GM23338 (cell line): Measurements from ENCODE around the gene ST14. TPM values are rescaled to one million over a fixed set of nuclear protein-coding genes. Genes with fewer than 3 reads are reported as not detected.

Experiments used
- ATAC-seq: fragments of 200-7000 bp; cut with Tn5 transposase; 3 replicates; pipeline ENCODE4 v1.9.1; 2020
- DNase-seq: peaks from one replicate; pipeline ENCODE4 v3.0.0-alpha.2; 2015; ENCODE audit warnings: low spot score
- H2AFZ ChIP-seq: fragments of 200-600 bp; sonication (generic); 2 replicates; pipeline ENCODE4 v1.8.0; 2016; ENCODE audit warnings: antibody characterized with exemption, mild to moderate bottlenecking, moderate library complexity
- H3F3A ChIP-seq: fragments of 200-600 bp; sonication (generic); replicated peaks from 2 replicates; pipeline ENCODE4 v1.8.0; 2017; ENCODE audit warnings: antibody characterized with exemption, mixed run types, low read depth
- H3K27ac ChIP-seq: fragments of 200-600 bp; sonication (generic); 2 replicates; pipeline ENCODE4 v1.6.1; 2016; ENCODE audit warnings: low read depth
- H3K27me3 ChIP-seq: fragments of 200-600 bp; sonication (generic); 2 replicates; pipeline ENCODE4 v1.8.0; 2016; ENCODE audit warnings: mild to moderate bottlenecking, mixed run types, moderate library complexity; ENCODE audit not compliant: insufficient read depth
- H3K36me3 ChIP-seq: fragments of 200-600 bp; sonication (generic); 2 replicates; pipeline ENCODE4 v1.8.0; 2016; ENCODE audit warnings: mild to moderate bottlenecking; ENCODE audit not compliant: insufficient read depth
- H3K4me1 ChIP-seq: fragments of 200-600 bp; sonication (generic); 2 replicates; pipeline ENCODE4 v1.8.0; 2016; ENCODE audit warnings: mild to moderate bottlenecking, moderate library complexity; ENCODE audit not compliant: insufficient read depth
- H3K4me2 ChIP-seq: fragments of 200-600 bp; sonication (generic); 2 replicates; pipeline ENCODE4 v1.7.1; 2017; ENCODE audit warnings: mixed run types
- H3K4me3 ChIP-seq: fragments of 200-600 bp; sonication (generic); 2 replicates; pipeline ENCODE4 v1.6.1; 2016; ENCODE audit warnings: mixed run types
- H3K79me2 ChIP-seq: fragments of 200-600 bp; sonication (generic); replicated peaks from 2 replicates; pipeline ENCODE4 v1.8.0; 2017; ENCODE audit warnings: mild to moderate bottlenecking; ENCODE audit not compliant: insufficient read depth
- H3K9me2 ChIP-seq: fragments of 200-600 bp; sonication (generic); 2 replicates; pipeline ENCODE4 v1.8.0; 2017; ENCODE audit not compliant: insufficient read depth
- H4K20me1 ChIP-seq: fragments of 200-600 bp; sonication (generic); replicated peaks from 2 replicates; pipeline ENCODE4 v1.8.0; 2017; ENCODE audit warnings: mild to moderate bottlenecking; ENCODE audit not compliant: insufficient read depth
- H3K27ac Mint-ChIP-seq: 2 replicates; pipeline ENCODE4 v1.8.0; 2020; ENCODE audit warnings: inconsistent platforms, mild to moderate bottlenecking, moderate library complexity, mixed read lengths
- H3K27me3 Mint-ChIP-seq: 3 replicates; pipeline ENCODE4 v1.8.0; 2022; ENCODE audit warnings: low read depth, mild to moderate bottlenecking, moderate library complexity, mixed read lengths, inconsistent platforms; ENCODE audit not compliant: insufficient read depth, poor library complexity
- H3K36me3 Mint-ChIP-seq: 3 replicates; pipeline ENCODE4 v1.8.0; 2021; ENCODE audit warnings: low read depth, mild to moderate bottlenecking, inconsistent platforms, moderate library complexity, mixed read lengths
- H3K4me1 Mint-ChIP-seq: 3 replicates; pipeline ENCODE4 v1.8.0; 2020; ENCODE audit warnings: mild to moderate bottlenecking, inconsistent platforms, mixed read lengths
- H3K4me3 Mint-ChIP-seq: 3 replicates; pipeline ENCODE4 v1.8.0; 2021; ENCODE audit warnings: moderate library complexity, mild to moderate bottlenecking, inconsistent platforms, mixed read lengths
- H3K9me3 Mint-ChIP-seq: 3 replicates; pipeline ENCODE4 v1.8.0; 2020; ENCODE audit warnings: moderate library complexity, mild to moderate bottlenecking, inconsistent platforms, mixed read lengths
- CREB1 ChIP-seq: fragments of 250-450 bp; sonication (Bioruptor Pico); IDR thresholded peaks from 2 replicates; pipeline ENCODE4 v1.5.0; 2020; ENCODE audit warnings: low read depth, mild to moderate bottlenecking, moderate library complexity
- EZH2 ChIP-seq: fragments of 200-600 bp; sonication (generic); IDR thresholded peaks from one replicate; pipeline ENCODE4 v1.8.0; 2017; ENCODE audit warnings: antibody characterized with exemption, mild to moderate bottlenecking, low read depth; ENCODE audit not compliant: unreplicated experiment
- EZH2phosphoT487 ChIP-seq: fragments of 200-600 bp; sonication (generic); IDR thresholded peaks from one replicate; pipeline ENCODE4 v1.8.1; 2018; ENCODE audit warnings: antibody characterized with exemption; ENCODE audit not compliant: unreplicated experiment
- JUNB ChIP-seq: IDR thresholded peaks from one replicate; pipeline ENCODE4 v1.6.1; 2016; ENCODE audit warnings: antibody characterized with exemption; ENCODE audit not compliant: unreplicated experiment
- STAT1 ChIP-seq: IDR thresholded peaks from one replicate; pipeline ENCODE4 v1.6.1; 2016; ENCODE audit warnings: antibody characterized with exemption; ENCODE audit not compliant: unreplicated experiment
- ZNF114 ChIP-seq: fragments of 250-450 bp; sonication (Bioruptor Pico); IDR thresholded peaks from 2 replicates; pipeline ENCODE4 v1.5.0; 2020; ENCODE audit warnings: mild to moderate bottlenecking, moderate library complexity
- ZNF331 ChIP-seq: fragments of 250-450 bp; sonication (Bioruptor Pico); IDR thresholded peaks from 2 replicates; pipeline ENCODE4 v1.5.0; 2020; ENCODE audit warnings: low read depth, mild to moderate bottlenecking, moderate library complexity
- polyA plus RNA-seq: library from polyadenylated mRNA; unstranded; fragments of >200 nt; fragmentation: Nextera tagmentation; extraction: Ambion mirVana; gene quantifications from 2 replicates; pipeline ENCODE4 v1.2.1, GENCODE V29; 2016
- total RNA-seq: library from RNA; depleted of rRNA; stranded (reverse); fragments of >200 nt; shearing (Covaris generic); gene quantifications from 2 replicates; pipeline ENCODE4 v1.2.3, GENCODE V29; 2014
- TF ChIP-seq, protein P1 (sequence below): fragments of 250-450 bp; sonication (Bioruptor Pico); IDR thresholded peaks from 2 replicates; pipeline ENCODE4 v1.5.0; 2020; ENCODE audit warnings: mild to moderate bottlenecking, moderate library complexity
- TF ChIP-seq, protein P2 (sequence below): IDR thresholded peaks from 2 replicates; pipeline ENCODE4 v1.6.1; 2016; ENCODE audit warnings: antibody characterized with exemption
- TF ChIP-seq, protein P3 (sequence below): IDR thresholded peaks from one replicate; pipeline ENCODE4 v1.6.1; 2018; ENCODE audit warnings: antibody characterized with exemption; ENCODE audit not compliant: unreplicated experiment

The ST14 gene
- total and polyA plus RNA-seq, 2 experiments from 2014 or later, result 7.9 to 32.7 TPM

DNA sequence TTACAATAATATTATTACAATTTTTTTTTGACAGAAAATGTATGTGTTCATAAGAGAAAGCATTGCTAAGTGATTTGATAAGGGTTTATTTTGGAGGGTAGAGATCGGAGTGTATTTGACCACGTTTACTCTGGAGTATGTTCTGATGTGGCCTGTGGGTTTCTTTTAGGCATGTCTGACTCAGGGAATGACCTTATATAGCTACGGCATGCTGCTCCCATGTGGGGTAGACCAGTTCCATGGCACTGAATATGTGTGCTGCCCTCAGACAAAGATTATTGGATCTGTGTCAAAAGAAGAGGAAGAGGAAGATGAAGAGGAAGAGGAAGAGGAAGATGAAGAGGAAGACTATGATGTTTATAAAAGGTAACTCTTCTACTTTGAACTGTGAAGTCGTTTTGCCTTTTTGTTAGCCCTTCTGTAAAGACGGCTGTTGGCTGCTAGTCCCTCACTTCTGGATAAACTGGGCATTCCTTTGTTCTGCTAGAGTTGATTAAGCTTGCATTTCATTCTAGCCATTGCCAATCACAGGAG, 38.1 kb upstream of the ST14 start:
- TF ChIP-seq ZNF114 (CRISPR knock-in tag), result no peak
- TF ChIP-seq, protein P1, sequence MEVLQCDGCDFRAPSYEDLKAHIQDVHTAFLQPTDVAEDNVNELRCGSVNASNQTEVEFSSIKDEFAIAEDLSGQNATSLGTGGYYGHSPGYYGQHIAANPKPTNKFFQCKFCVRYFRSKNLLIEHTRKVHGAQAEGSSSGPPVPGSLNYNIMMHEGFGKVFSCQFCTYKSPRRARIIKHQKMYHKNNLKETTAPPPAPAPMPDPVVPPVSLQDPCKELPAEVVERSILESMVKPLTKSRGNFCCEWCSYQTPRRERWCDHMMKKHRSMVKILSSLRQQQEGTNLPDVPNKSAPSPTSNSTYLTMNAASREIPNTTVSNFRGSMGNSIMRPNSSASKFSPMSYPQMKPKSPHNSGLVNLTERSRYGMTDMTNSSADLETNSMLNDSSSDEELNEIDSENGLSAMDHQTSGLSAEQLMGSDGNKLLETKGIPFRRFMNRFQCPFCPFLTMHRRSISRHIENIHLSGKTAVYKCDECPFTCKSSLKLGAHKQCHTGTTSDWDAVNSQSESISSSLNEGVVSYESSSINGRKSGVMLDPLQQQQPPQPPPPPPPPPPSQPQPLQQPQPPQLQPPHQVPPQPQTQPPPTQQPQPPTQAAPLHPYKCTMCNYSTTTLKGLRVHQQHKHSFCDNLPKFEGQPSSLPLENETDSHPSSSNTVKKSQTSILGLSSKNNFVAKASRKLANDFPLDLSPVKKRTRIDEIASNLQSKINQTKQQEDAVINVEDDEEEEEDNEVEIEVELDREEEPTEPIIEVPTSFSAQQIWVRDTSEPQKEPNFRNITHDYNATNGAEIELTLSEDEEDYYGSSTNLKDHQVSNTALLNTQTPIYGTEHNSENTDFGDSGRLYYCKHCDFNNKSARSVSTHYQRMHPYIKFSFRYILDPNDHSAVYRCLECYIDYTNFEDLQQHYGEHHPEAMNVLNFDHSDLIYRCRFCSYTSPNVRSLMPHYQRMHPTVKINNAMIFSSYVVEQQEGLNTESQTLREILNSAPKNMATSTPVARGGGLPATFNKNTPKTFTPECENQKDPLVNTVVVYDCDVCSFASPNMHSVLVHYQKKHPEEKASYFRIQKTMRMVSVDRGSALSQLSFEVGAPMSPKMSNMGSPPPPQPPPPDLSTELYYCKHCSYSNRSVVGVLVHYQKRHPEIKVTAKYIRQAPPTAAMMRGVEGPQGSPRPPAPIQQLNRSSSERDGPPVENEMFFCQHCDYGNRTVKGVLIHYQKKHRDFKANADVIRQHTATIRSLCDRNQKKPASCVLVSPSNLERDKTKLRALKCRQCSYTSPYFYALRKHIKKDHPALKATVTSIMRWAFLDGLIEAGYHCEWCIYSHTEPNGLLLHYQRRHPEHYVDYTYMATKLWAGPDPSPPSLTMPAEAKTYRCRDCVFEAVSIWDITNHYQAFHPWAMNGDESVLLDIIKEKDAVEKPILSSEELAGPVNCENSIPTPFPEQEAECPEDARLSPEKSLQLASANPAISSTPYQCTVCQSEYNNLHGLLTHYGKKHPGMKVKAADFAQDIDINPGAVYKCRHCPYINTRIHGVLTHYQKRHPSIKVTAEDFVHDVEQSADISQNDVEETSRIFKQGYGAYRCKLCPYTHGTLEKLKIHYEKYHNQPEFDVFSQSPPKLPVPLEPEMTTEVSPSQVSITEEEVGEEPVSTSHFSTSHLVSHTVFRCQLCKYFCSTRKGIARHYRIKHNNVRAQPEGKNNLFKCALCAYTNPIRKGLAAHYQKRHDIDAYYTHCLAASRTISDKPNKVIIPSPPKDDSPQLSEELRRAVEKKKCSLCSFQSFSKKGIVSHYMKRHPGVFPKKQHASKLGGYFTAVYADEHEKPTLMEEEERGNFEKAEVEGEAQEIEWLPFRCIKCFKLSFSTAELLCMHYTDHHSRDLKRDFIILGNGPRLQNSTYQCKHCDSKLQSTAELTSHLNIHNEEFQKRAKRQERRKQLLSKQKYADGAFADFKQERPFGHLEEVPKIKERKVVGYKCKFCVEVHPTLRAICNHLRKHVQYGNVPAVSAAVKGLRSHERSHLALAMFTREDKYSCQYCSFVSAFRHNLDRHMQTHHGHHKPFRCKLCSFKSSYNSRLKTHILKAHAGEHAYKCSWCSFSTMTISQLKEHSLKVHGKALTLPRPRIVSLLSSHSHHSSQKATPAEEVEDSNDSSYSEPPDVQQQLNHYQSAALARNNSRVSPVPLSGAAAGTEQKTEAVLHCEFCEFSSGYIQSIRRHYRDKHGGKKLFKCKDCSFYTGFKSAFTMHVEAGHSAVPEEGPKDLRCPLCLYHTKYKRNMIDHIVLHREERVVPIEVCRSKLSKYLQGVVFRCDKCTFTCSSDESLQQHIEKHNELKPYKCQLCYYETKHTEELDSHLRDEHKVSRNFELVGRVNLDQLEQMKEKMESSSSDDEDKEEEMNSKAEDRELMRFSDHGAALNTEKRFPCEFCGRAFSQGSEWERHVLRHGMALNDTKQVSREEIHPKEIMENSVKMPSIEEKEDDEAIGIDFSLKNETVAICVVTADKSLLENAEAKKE (CRISPR knock-in tag), result no peak
- TF ChIP-seq EZH2phosphoT487, result no peak
- Histone ChIP-seq H3K4me2 (no peak overlapping the region), H3K4me3 (no peak overlapping the region), H3K4me1 (no peaks in the 10 kb centered on the region), H3K36me3 (peaks cover 30% of the 10 kb centered on the region), H4K20me1 (peaks cover 22% of the 10 kb centered on the region), H2AFZ (no peak overlapping the region), H3K79me2 (peaks cover 24% of the 10 kb centered on the region), H3K9me2 (no peaks in the 10 kb centered on the region), H3F3A (0 out of 2 replicates have a peak, but pooled peaks cover 2% of the 10 kb centered on the region), H3K27ac (no peak overlapping the region), H3K27me3 (no peaks in the 10 kb centered on the region)
- no peak overlapping the region; the same call in 1 of the 2 replicates for H3K27ac Mint-ChIP-seq
- DNase-seq (no peak), ATAC-seq (no peak)
- H3K36me3 Mint-ChIP-seq, result peaks cover 43% of the 10 kb centered on the region
- peaks cover 2% of the 10 kb centered on the region for H3K27me3 Mint-ChIP-seq
- H3K4me3 Mint-ChIP-seq, result no peak overlapping the region
- H3K9me3 Mint-ChIP-seq, result no peaks in the 10 kb centered on the region
- peaks cover 13% of the 10 kb centered on the region; the same call in 1 of the 3 replicates for H3K4me1 Mint-ChIP-seq

DNA sequence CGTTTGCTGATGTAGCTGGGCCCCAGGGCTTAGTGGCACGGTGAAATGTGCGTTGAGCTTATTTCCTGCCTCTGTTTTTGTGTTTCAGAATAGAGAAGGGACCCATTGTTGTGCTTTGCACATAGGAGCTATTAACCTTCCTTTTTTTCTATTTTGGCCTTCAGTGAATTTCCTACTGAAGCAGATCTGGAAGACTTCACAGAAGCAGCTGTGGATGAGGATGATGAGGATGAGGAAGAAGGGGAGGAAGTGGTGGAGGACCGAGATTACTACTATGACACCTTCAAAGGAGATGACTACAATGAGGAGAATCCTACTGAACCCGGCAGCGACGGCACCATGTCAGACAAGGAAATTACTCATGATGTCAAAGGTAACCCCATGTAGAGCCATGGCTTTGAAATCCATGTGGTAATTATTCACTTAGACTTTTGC, 37.4 kb upstream of the ST14 start:
- DNase-seq (no peak), ATAC-seq (no peak)
- Histone ChIP-seq H3K79me2 (peaks cover 19% of the 10 kb centered on the region), H3F3A (0 out of 2 replicates have a peak, but pooled peaks cover 4% of the 10 kb centered on the region), H3K4me2 (no peak overlapping the region), H3K4me3 (no peak overlapping the region), H2AFZ (no peak overlapping the region), H3K27ac (no peak overlapping the region), H3K4me1 (no peaks in the 10 kb centered on the region), H3K36me3 (peaks cover 37% of the 10 kb centered on the region), H4K20me1 (peaks cover 22% of the 10 kb centered on the region), H3K27me3 (no peaks in the 10 kb centered on the region), H3K9me2 (no peaks in the 10 kb centered on the region)
- Mint-ChIP-seq H3K4me3 (no peak overlapping the region), H3K36me3 (peaks cover 46% of the 10 kb centered on the region), H3K9me3 (no peaks in the 10 kb centered on the region), H3K4me1 (peaks cover 13% of the 10 kb centered on the region; the same call in 1 of the 3 replicates), H3K27me3 (peaks cover 2% of the 10 kb centered on the region), H3K27ac (no peak overlapping the region)
- no peak for TF ChIP-seq EZH2
- TF ChIP-seq ZNF331, result no peak
- TF ChIP-seq, protein P2, sequence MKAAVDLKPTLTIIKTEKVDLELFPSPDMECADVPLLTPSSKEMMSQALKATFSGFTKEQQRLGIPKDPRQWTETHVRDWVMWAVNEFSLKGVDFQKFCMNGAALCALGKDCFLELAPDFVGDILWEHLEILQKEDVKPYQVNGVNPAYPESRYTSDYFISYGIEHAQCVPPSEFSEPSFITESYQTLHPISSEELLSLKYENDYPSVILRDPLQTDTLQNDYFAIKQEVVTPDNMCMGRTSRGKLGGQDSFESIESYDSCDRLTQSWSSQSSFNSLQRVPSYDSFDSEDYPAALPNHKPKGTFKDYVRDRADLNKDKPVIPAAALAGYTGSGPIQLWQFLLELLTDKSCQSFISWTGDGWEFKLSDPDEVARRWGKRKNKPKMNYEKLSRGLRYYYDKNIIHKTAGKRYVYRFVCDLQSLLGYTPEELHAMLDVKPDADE, result no peak
- no peak for TF ChIP-seq STAT1
- no peak for TF ChIP-seq JUNB
- no peak for TF ChIP-seq EZH2phosphoT487
- TF ChIP-seq CREB1 (CRISPR knock-in tag), result no peak
- TF ChIP-seq, protein P3, sequence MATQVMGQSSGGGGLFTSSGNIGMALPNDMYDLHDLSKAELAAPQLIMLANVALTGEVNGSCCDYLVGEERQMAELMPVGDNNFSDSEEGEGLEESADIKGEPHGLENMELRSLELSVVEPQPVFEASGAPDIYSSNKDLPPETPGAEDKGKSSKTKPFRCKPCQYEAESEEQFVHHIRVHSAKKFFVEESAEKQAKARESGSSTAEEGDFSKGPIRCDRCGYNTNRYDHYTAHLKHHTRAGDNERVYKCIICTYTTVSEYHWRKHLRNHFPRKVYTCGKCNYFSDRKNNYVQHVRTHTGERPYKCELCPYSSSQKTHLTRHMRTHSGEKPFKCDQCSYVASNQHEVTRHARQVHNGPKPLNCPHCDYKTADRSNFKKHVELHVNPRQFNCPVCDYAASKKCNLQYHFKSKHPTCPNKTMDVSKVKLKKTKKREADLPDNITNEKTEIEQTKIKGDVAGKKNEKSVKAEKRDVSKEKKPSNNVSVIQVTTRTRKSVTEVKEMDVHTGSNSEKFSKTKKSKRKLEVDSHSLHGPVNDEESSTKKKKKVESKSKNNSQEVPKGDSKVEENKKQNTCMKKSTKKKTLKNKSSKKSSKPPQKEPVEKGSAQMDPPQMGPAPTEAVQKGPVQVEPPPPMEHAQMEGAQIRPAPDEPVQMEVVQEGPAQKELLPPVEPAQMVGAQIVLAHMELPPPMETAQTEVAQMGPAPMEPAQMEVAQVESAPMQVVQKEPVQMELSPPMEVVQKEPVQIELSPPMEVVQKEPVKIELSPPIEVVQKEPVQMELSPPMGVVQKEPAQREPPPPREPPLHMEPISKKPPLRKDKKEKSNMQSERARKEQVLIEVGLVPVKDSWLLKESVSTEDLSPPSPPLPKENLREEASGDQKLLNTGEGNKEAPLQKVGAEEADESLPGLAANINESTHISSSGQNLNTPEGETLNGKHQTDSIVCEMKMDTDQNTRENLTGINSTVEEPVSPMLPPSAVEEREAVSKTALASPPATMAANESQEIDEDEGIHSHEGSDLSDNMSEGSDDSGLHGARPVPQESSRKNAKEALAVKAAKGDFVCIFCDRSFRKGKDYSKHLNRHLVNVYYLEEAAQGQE, result no peak
